SK-N-SH (cell line): ENCODE results near the gene POU2F3.

Source experiments
- CTCF ChIP-seq: fragments of 200-600 bp; sonication (generic); IDR thresholded peaks from 2 replicates; pipeline ENCODE4 v1.6.1; 2017; ENCODE audit warnings: antibody characterized with exemption, mild to moderate bottlenecking, moderate library complexity
- ELF1 ChIP-seq: IDR thresholded peaks from 2 replicates; pipeline ENCODE4 v1.4.0; 2012
- EP300 ChIP-seq, 2 experiments: IDR thresholded peaks; 2 replicates each; pipeline versions ENCODE4 v1.4.0 to v1.6.1; 2012; ENCODE audit warnings: borderline replicate concordance in 1 of 2, low read depth in 1 of 2, low read length in 1 of 2
- EZH2phosphoT487 ChIP-seq: fragments of 200-600 bp; sonication (generic); IDR thresholded peaks from 2 replicates; pipeline ENCODE4 v1.6.1; 2017; ENCODE audit warnings: low read depth, mixed run types, mild to moderate bottlenecking, antibody characterized with exemption, moderate library complexity, borderline replicate concordance
- FOSL2 ChIP-seq: IDR thresholded peaks from 2 replicates; pipeline ENCODE4 v1.4.0; 2012; ENCODE audit warnings: low read depth, mild to moderate bottlenecking, moderate library complexity, borderline replicate concordance
- JUND ChIP-seq: IDR thresholded peaks from 2 replicates; pipeline ENCODE4 v1.4.0; 2012
- PBX3 ChIP-seq: IDR thresholded peaks from 2 replicates; pipeline ENCODE4; 2012
- POLR2AphosphoS5 ChIP-seq: IDR thresholded peaks from 2 replicates; pipeline ENCODE4 v1.6.1; 2012; ENCODE audit warnings: low read depth, low read length
- SMC3 ChIP-seq: IDR thresholded peaks from 2 replicates; pipeline ENCODE4 v1.6.1; 2012; ENCODE audit warnings: low read depth, low read length, improper control_type of control experiment
- TAF1 ChIP-seq: IDR thresholded peaks from 2 replicates; pipeline ENCODE4 v1.6.1; 2012; ENCODE audit warnings: low read depth, mild to moderate bottlenecking, low read length, moderate library complexity, borderline replicate concordance
- USF2 ChIP-seq: fragments of 150-350 bp; IDR thresholded peaks from 2 replicates; pipeline ENCODE4 v1.6.1; 2017; ENCODE audit warnings: antibody characterized with exemption, low read length, low read depth, borderline replicate concordance

GRCh38 chr11:120219232-120219937 is 20.6 kb upstream of the POU2F3 start:
- TF ChIP-seq SMC3: no peak
- TF ChIP-seq ELF1: no peak
- TF ChIP-seq CTCF: no peak
- no peak for TF ChIP-seq POLR2AphosphoS5
- no peak for TF ChIP-seq PBX3
- TF ChIP-seq USF2: no peak
- no peak for TF ChIP-seq JUND
- TF ChIP-seq TAF1: no peak
- no peak for TF ChIP-seq FOSL2
- TF ChIP-seq EZH2phosphoT487: no peak
- TF ChIP-seq EP300 (IDR thresholded peaks at IDR 0.05; ENCODE audit: borderline replicate concordance in 1 of 2, low read depth in 1 of 2, low read length in 1 of 2): no peak
